GM23338 (cell line): ENCODE measurements around the gene PIP5K1C. TPM values are rescaled to one million over a fixed set of nuclear protein-coding genes. Genes with fewer than 3 reads are reported as not detected.

Experiments used
- ATAC-seq: fragments of 200-7000 bp; cut with Tn5 transposase; 3 replicates; pipeline ENCODE4 v1.9.1; 2020
- DNase-seq: peaks from one replicate; pipeline ENCODE4 v3.0.0-alpha.2; 2015; ENCODE audit warnings: low spot score
- H2AFZ ChIP-seq: fragments of 200-600 bp; sonication (generic); 2 replicates; pipeline ENCODE4 v1.8.0; 2016; ENCODE audit warnings: antibody characterized with exemption, mild to moderate bottlenecking, moderate library complexity
- H3F3A ChIP-seq: fragments of 200-600 bp; sonication (generic); replicated peaks from 2 replicates; pipeline ENCODE4 v1.8.0; 2017; ENCODE audit warnings: antibody characterized with exemption, mixed run types, low read depth
- H3K27ac ChIP-seq: fragments of 200-600 bp; sonication (generic); 2 replicates; pipeline ENCODE4 v1.6.1; 2016; ENCODE audit warnings: low read depth
- H3K27me3 ChIP-seq: fragments of 200-600 bp; sonication (generic); 2 replicates; pipeline ENCODE4 v1.8.0; 2016; ENCODE audit warnings: mild to moderate bottlenecking, mixed run types, moderate library complexity; ENCODE audit not compliant: insufficient read depth
- H3K36me3 ChIP-seq: fragments of 200-600 bp; sonication (generic); 2 replicates; pipeline ENCODE4 v1.8.0; 2016; ENCODE audit warnings: mild to moderate bottlenecking; ENCODE audit not compliant: insufficient read depth
- H3K4me1 ChIP-seq: fragments of 200-600 bp; sonication (generic); 2 replicates; pipeline ENCODE4 v1.8.0; 2016; ENCODE audit warnings: mild to moderate bottlenecking, moderate library complexity; ENCODE audit not compliant: insufficient read depth
- H3K4me2 ChIP-seq: fragments of 200-600 bp; sonication (generic); 2 replicates; pipeline ENCODE4 v1.7.1; 2017; ENCODE audit warnings: mixed run types
- H3K4me3 ChIP-seq: fragments of 200-600 bp; sonication (generic); 2 replicates; pipeline ENCODE4 v1.6.1; 2016; ENCODE audit warnings: mixed run types
- H3K79me2 ChIP-seq: fragments of 200-600 bp; sonication (generic); replicated peaks from 2 replicates; pipeline ENCODE4 v1.8.0; 2017; ENCODE audit warnings: mild to moderate bottlenecking; ENCODE audit not compliant: insufficient read depth
- H3K9me2 ChIP-seq: fragments of 200-600 bp; sonication (generic); 2 replicates; pipeline ENCODE4 v1.8.0; 2017; ENCODE audit not compliant: insufficient read depth
- H4K20me1 ChIP-seq: fragments of 200-600 bp; sonication (generic); replicated peaks from 2 replicates; pipeline ENCODE4 v1.8.0; 2017; ENCODE audit warnings: mild to moderate bottlenecking; ENCODE audit not compliant: insufficient read depth
- H3K27ac Mint-ChIP-seq: 2 replicates; pipeline ENCODE4 v1.8.0; 2020; ENCODE audit warnings: inconsistent platforms, mild to moderate bottlenecking, moderate library complexity, mixed read lengths
- H3K27me3 Mint-ChIP-seq: 3 replicates; pipeline ENCODE4 v1.8.0; 2022; ENCODE audit warnings: low read depth, mild to moderate bottlenecking, moderate library complexity, mixed read lengths, inconsistent platforms; ENCODE audit not compliant: insufficient read depth, poor library complexity
- H3K36me3 Mint-ChIP-seq: 3 replicates; pipeline ENCODE4 v1.8.0; 2021; ENCODE audit warnings: low read depth, mild to moderate bottlenecking, inconsistent platforms, moderate library complexity, mixed read lengths
- H3K4me1 Mint-ChIP-seq: 3 replicates; pipeline ENCODE4 v1.8.0; 2020; ENCODE audit warnings: mild to moderate bottlenecking, inconsistent platforms, mixed read lengths
- H3K4me3 Mint-ChIP-seq: 3 replicates; pipeline ENCODE4 v1.8.0; 2021; ENCODE audit warnings: moderate library complexity, mild to moderate bottlenecking, inconsistent platforms, mixed read lengths
- H3K9me3 Mint-ChIP-seq: 3 replicates; pipeline ENCODE4 v1.8.0; 2020; ENCODE audit warnings: moderate library complexity, mild to moderate bottlenecking, inconsistent platforms, mixed read lengths
- CREB1 ChIP-seq: fragments of 250-450 bp; sonication (Bioruptor Pico); IDR thresholded peaks from 2 replicates; pipeline ENCODE4 v1.5.0; 2020; ENCODE audit warnings: low read depth, mild to moderate bottlenecking, moderate library complexity
- CTCF ChIP-seq, 2 experiments: fragments of 200-600 bp in 1 of 2; sonication (generic) in 1 of 2; conservative IDR thresholded peaks; 2 replicates each; pipeline versions ENCODE4 v1.5.1 to v1.6.1; 2016 to 2017; ENCODE audit warnings: antibody characterized with exemption in 2 of 2, low read depth in 2 of 2, mild to moderate bottlenecking in 2 of 2, moderate library complexity in 1 of 2
- ETS1 ChIP-seq: IDR thresholded peaks from 2 replicates; pipeline ENCODE4 v1.6.1; 2016; ENCODE audit warnings: antibody characterized with exemption
- EZH2 ChIP-seq: fragments of 200-600 bp; sonication (generic); IDR thresholded peaks from one replicate; pipeline ENCODE4 v1.8.0; 2017; ENCODE audit warnings: antibody characterized with exemption, mild to moderate bottlenecking, low read depth; ENCODE audit not compliant: unreplicated experiment
- EZH2phosphoT487 ChIP-seq: fragments of 200-600 bp; sonication (generic); IDR thresholded peaks from one replicate; pipeline ENCODE4 v1.8.1; 2018; ENCODE audit warnings: antibody characterized with exemption; ENCODE audit not compliant: unreplicated experiment
- JUNB ChIP-seq: IDR thresholded peaks from one replicate; pipeline ENCODE4 v1.6.1; 2016; ENCODE audit warnings: antibody characterized with exemption; ENCODE audit not compliant: unreplicated experiment
- NANOG ChIP-seq: IDR thresholded peaks from 2 replicates; pipeline ENCODE4 v1.6.1; 2016; ENCODE audit warnings: antibody characterized with exemption, borderline replicate concordance
- POLR2AphosphoS5 ChIP-seq: IDR thresholded peaks from 2 replicates; pipeline ENCODE4 v1.6.1; 2016; ENCODE audit warnings: antibody characterized with exemption, low read depth
- REST ChIP-seq: IDR thresholded peaks from one replicate; pipeline ENCODE4 v1.6.1; 2018; ENCODE audit warnings: antibody characterized with exemption; ENCODE audit not compliant: unreplicated experiment
- STAT1 ChIP-seq: IDR thresholded peaks from one replicate; pipeline ENCODE4 v1.6.1; 2016; ENCODE audit warnings: antibody characterized with exemption; ENCODE audit not compliant: unreplicated experiment
- ZNF331 ChIP-seq: fragments of 250-450 bp; sonication (Bioruptor Pico); IDR thresholded peaks from 2 replicates; pipeline ENCODE4 v1.5.0; 2020; ENCODE audit warnings: low read depth, mild to moderate bottlenecking, moderate library complexity
- ZNF462 ChIP-seq: fragments of 250-450 bp; sonication (Bioruptor Pico); IDR thresholded peaks from 2 replicates; pipeline ENCODE4 v1.5.0; 2020; ENCODE audit warnings: mild to moderate bottlenecking, moderate library complexity
- polyA plus RNA-seq: library from polyadenylated mRNA; unstranded; fragments of >200 nt; fragmentation: Nextera tagmentation; extraction: Ambion mirVana; gene quantifications from 2 replicates; pipeline ENCODE4 v1.2.1, GENCODE V29; 2016
- total RNA-seq: library from RNA; depleted of rRNA; stranded (reverse); fragments of >200 nt; shearing (Covaris generic); gene quantifications from 2 replicates; pipeline ENCODE4 v1.2.3, GENCODE V29; 2014

PIP5K1C gene
- total and polyA plus RNA-seq, 2 experiments from 2014 or later: 11.8 to 46.7 TPM

- TF ChIP-seq EZH2: no peak
- no peak for TF ChIP-seq ZNF331 (CRISPR knock-in tag)
- TF ChIP-seq CREB1 (CRISPR knock-in tag): no peak
- no peak for TF ChIP-seq CTCF (conservative IDR thresholded peaks at IDR 0.05; ENCODE audit: low read depth in 2 of 2)
- TF ChIP-seq ZNF462 (CRISPR knock-in tag): no peak
- no peak for TF ChIP-seq ETS1
- TF ChIP-seq JUNB: no peak
- no peak for TF ChIP-seq EZH2phosphoT487
- TF ChIP-seq POLR2AphosphoS5: no peak
- TF ChIP-seq NANOG: no peak
- TF ChIP-seq STAT1: no peak
- TF ChIP-seq REST: no peak
- no peak overlapping the region for H3K27ac Mint-ChIP-seq
- no peaks in the 10 kb centered on the region for H3K4me1 Mint-ChIP-seq
- DNase-seq (no peak), ATAC-seq (no peak)
- H4K20me1 ChIP-seq: no peaks in the 10 kb centered on the region; the same call in 1 of the 2 replicates
- H3K9me3 Mint-ChIP-seq: no peaks in the 10 kb centered on the region
- peaks cover 6% of the 10 kb centered on the region for H3K36me3 Mint-ChIP-seq
- no peak overlapping the region for H3K4me3 ChIP-seq
- no peaks in the 10 kb centered on the region for H3K79me2 ChIP-seq
- no peaks in the 10 kb centered on the region for H3K4me1 ChIP-seq
- peaks cover 2% of the 10 kb centered on the region for H3K27me3 Mint-ChIP-seq
- no peaks in the 10 kb centered on the region; the same call in 1 of the 2 replicates for H3K36me3 ChIP-seq
- H2AFZ ChIP-seq: no peak overlapping the region
- H3K27ac ChIP-seq: no peak overlapping the region
- H3K4me3 Mint-ChIP-seq: no peak overlapping the region
- no peaks in the 10 kb centered on the region for H3K9me2 ChIP-seq
- no peak overlapping the region for H3K4me2 ChIP-seq
- no peaks in the 10 kb centered on the region for H3F3A ChIP-seq
- no peaks in the 10 kb centered on the region for H3K27me3 ChIP-seq
Measured at GRCh38 chr19:3644351-3645066, 55.8 kb downstream of the PIP5K1C start.
